WI38 (cell line): Measurements from ENCODE around the gene MRPS12.
"Not testable (repeated sequence)": the region's sequence is repeated elsewhere in the genome, so short reads cannot be mapped to it uniquely, and the experiment has no call there.

Source experiments
- H3K4me3 ChIP-seq: 2 replicates; pipeline ENCODE4 v1.5.1; 2011; ENCODE audit warnings: low read depth, mild to moderate bottlenecking, control low read depth, low read length
- CTCF ChIP-seq: IDR thresholded peaks from 2 replicates; pipeline ENCODE4 v1.5.1; 2012; ENCODE audit warnings: low read depth, mild to moderate bottlenecking, control low read depth, low read length

Gene MRPS12

GRCh38 chr19:38951187-38951586, 20.4 kb downstream of the MRPS12 start:
- no peak overlapping the region for H3K4me3 ChIP-seq
- no peak for TF ChIP-seq CTCF

GRCh38 chr19:38952395-38953165, 21.8 kb downstream of the MRPS12 start:
- TF ChIP-seq CTCF, result no peak
- no peak overlapping the region for H3K4me3 ChIP-seq

- no peak for TF ChIP-seq CTCF
- H3K4me3 ChIP-seq, result no peak overlapping the region
These were observed 22.9 kb downstream of the MRPS12 start for GRCh38 chr19:38953677-38954076.

- TF ChIP-seq CTCF, result no peak
- no peak overlapping the region for H3K4me3 ChIP-seq
These were observed 25.5 kb downstream of the MRPS12 start for GRCh38 chr19:38956264-38956663.

- TF ChIP-seq CTCF, result no peak
- no peak overlapping the region for H3K4me3 ChIP-seq
These were observed 27.6 kb downstream of the MRPS12 start for GRCh38 chr19:38958301-38958700.

GRCh38 chr19:38959618-38960017, 28.9 kb downstream of the MRPS12 start:
- H3K4me3 ChIP-seq, result no peak overlapping the region
- no peak for TF ChIP-seq CTCF

GRCh38 chr19:38964738-38965137, 34.0 kb downstream of the MRPS12 start:
- no peak for TF ChIP-seq CTCF
- no peak overlapping the region for H3K4me3 ChIP-seq

GRCh38 chr19:38966149-38966548, 35.4 kb downstream of the MRPS12 start:
- not testable (repeated sequence) for H3K4me3 ChIP-seq
